GM12878 (cell line): ENCODE results near the gene SLC38A9. TPM values are rescaled to one million over a fixed set of nuclear protein-coding genes. Genes with fewer than 3 reads are reported as not detected.

Experiments
- ATAC-seq: fragments of 200-7000 bp; cut with Tn5 transposase; 3 replicates; pipeline ENCODE4 v1.9.1; 2020; ENCODE audit warnings: mild to moderate bottlenecking, moderate library complexity
- BruUV-seq: library from RNA; stranded (reverse); fragments of 400-500 nt; replicated peaks from 2 replicates; lab custom pipeline; 2021; lab: Mats Ljungman, UMichigan
- CTCF ChIA-PET: fragments of 300-600 bp; sonication (Branson Sonifier 250); formaldehyde crosslinking; extraction: SDS; loops from one replicate; lab custom pipeline; 2021; ENCODE audit warnings: inconsistent platforms; lab: Yijun Ruan, JAX
- POLR2A ChIA-PET: fragments of 350-600 bp; formaldehyde crosslinking; extraction: SDS; loops from one replicate; lab custom pipeline; 2021; ENCODE audit warnings: inconsistent platforms; lab: Charles Lee
- RAD21 ChIA-PET: fragments of 300-600 bp; sonication (Branson Sonifier 250); formaldehyde crosslinking; loops from one replicate; lab custom pipeline; 2023; ENCODE audit warnings: antibody characterized with exemption; ENCODE audit not compliant: unreplicated experiment; lab: Charles Lee
- SMC1A ChIA-PET: fragments of 300-600 bp; sonication (Branson Sonifier 250); formaldehyde crosslinking; loops from one replicate; lab custom pipeline; 2023; ENCODE audit not compliant: unreplicated experiment, uncharacterized antibody; lab: Charles Lee
- DNase-seq: peaks from one replicate; pipeline ENCODE4 v3.0.0-alpha.2; 2011; ENCODE audit warnings: low read depth, low spot score
- FAIRE-seq: peaks from 3 replicates; lab custom pipeline; 2011; peaks lifted over from hg19 to GRCh38; lab: Jason Lieb, UNC
- H2AFZ ChIP-seq: 2 replicates; pipeline ENCODE4 v1.6.0; 2011; ENCODE audit warnings: low read depth, low read length, control low read depth; ENCODE audit not compliant: control insufficient read depth
- H3K27ac ChIP-seq: 2 replicates; pipeline ENCODE4 v1.5.1; 2011; ENCODE audit warnings: control low read depth; ENCODE audit not compliant: control insufficient read depth, insufficient read depth
- H3K27me3 ChIP-seq, 2 experiments: replicated peaks in 1 of 2; 2 replicates each; pipeline versions ENCODE4 v1.6.0 to v1.6.1; 2011; ENCODE audit warnings: low read length in 1 of 2; ENCODE audit not compliant: control insufficient read depth in 2 of 2, insufficient read depth in 2 of 2
- H3K36me3 ChIP-seq, 2 experiments: 2 replicates each; pipeline ENCODE4 v1.5.1; 2011; ENCODE audit warnings: low read length in 1 of 2; ENCODE audit not compliant: control insufficient read depth in 2 of 2, insufficient read depth in 2 of 2
- H3K4me1 ChIP-seq: 2 replicates; pipeline ENCODE4 v1.6.1; 2011; ENCODE audit warnings: mild to moderate bottlenecking, low read length, moderate library complexity, mixed read lengths; ENCODE audit not compliant: control insufficient read depth, insufficient read depth
- H3K4me2 ChIP-seq: 2 replicates; pipeline ENCODE4 v1.6.0; 2011; ENCODE audit warnings: control low read depth; ENCODE audit not compliant: control insufficient read depth, insufficient read depth
- H3K4me3 ChIP-seq: fragments of 200-600 bp; sonication (generic); 2 replicates; pipeline ENCODE4 v1.5.1; 2016
- H3K79me2 ChIP-seq: 2 replicates; pipeline ENCODE4 v1.6.0; 2011; ENCODE audit warnings: low read length; ENCODE audit not compliant: control insufficient read depth, insufficient read depth
- H3K9ac ChIP-seq: 2 replicates; pipeline ENCODE4 v1.8.0; 2011; ENCODE audit warnings: low read length, control low read depth, mixed read lengths; ENCODE audit not compliant: control insufficient read depth, insufficient read depth
- H3K9me3 ChIP-seq: replicated peaks from 3 replicates; pipeline ENCODE4 v1.5.1; 2011; ENCODE audit warnings: mild to moderate bottlenecking, low read length; ENCODE audit not compliant: control insufficient read depth, insufficient read depth
- H4K20me1 ChIP-seq: 2 replicates; pipeline ENCODE4 v1.6.0; 2011; ENCODE audit not compliant: control insufficient read depth, insufficient read depth
- HCFC1 ChIP-seq: fragments of 150-350 bp; IDR thresholded peaks from 2 replicates; pipeline ENCODE4 v1.6.1; 2014; ENCODE audit warnings: low read length
- NR2C2 ChIP-seq: IDR thresholded peaks from 2 replicates; pipeline ENCODE4 v1.6.1; 2011; ENCODE audit warnings: borderline replicate concordance, low read depth; ENCODE audit not compliant: control insufficient read depth, insufficient read length
- SRF ChIP-seq, 2 experiments: IDR thresholded peaks; 2 replicates each; pipeline ENCODE4 v1.6.1; 2011; ENCODE audit warnings: low read depth in 2 of 2, low read length in 2 of 2, mild to moderate bottlenecking in 1 of 2, moderate library complexity in 1 of 2
- in situ Hi-C: fragments of 300-500 bp; cut with MboI; formaldehyde crosslinking; loops from 9 replicates; pipeline ENCODE4 v1.14.3; 2018; ENCODE audit warnings: mixed read lengths
- intact Hi-C: fragments of 100-400 bp; cut with micrococcal nuclease; formaldehyde crosslinking; loops from one replicate; pipeline ENCODE4 v1.14.2; 2022; ENCODE audit not compliant: unreplicated experiment
- polyA plus RNA-seq, 11 experiments: library from polyadenylated mRNA; depleted of rRNA in 4 of 11; unstranded in 6 of 11; stranded (reverse) in 5 of 11; fragments of >200 nt; fragmentation: Nextera tagmentation in 4 of 11; fragmentation: Illumina TruSeq in 1 of 11; extraction: Ambion mirVana in 4 of 11; extraction: Trizol in 1 of 11; gene quantifications; 1 replicate in 1 of 11; 2 replicates in 10 of 11; pipeline versions ENCODE4 v1.2.1 to v1.2.3, GENCODE V29; 2011 to 2016; ENCODE audit warnings: inconsistent platforms in 2 of 11, missing spikeins in 2 of 11, low read depth in 1 of 11
- total RNA-seq, 4 experiments: library from RNA; depleted of rRNA in 3 of 4; stranded (reverse); fragments of >200 nt in 3 of 4; fragmentation: Illumina TruSeq in 1 of 4; extraction: Trizol in 1 of 4; gene quantifications; 2 replicates each; pipeline versions ENCODE4 v1.2.1 to v1.2.3, GENCODE V29; 2013 to 2021
- TF ChIP-seq, protein P1 (sequence below): fragments of 450-650 bp; IDR thresholded peaks from 2 replicates; pipeline ENCODE4 v1.6.1; 2014; ENCODE audit warnings: mild to moderate bottlenecking
- TF ChIP-seq, protein P2 (sequence below): fragments of 450-650 bp; IDR thresholded peaks from 2 replicates; pipeline ENCODE4 v1.6.1; 2017; ENCODE audit warnings: antibody characterized with exemption, mild to moderate bottlenecking, moderate library complexity

SLC38A9 gene
- total and polyA plus RNA-seq, 10 of the 15 experiments (the other 5 are each of a cell fraction or from before 2014, with no cell fraction given), result 8.5 to 35.1 (median 23.0) TPM

DNA sequence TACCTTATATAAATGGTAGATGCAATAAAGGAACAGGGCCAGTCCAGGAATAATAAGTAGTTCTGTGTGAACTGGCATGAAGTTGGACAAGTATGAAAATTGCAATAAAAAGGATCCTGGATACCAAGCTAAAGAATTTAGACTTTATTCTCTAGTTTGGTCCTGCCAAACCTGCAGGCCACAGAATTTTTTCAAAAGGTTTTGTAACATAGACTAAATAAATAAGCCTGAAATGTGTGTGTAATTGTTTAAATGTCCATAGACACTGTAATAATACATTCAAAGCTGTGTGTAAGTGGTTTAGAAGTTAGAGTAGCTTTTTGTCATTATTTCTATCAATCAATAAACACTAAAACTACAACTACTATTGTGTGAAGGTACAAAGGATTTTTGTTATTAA, 101.6 kb downstream of the SLC38A9 start:
- Histone ChIP-seq H3K4me2 (no peak overlapping the region), H3K9me3 (no peaks in the 10 kb centered on the region; the same call in 2 of the 3 replicates), H3K27me3 (no peaks in the 10 kb centered on the region), H2AFZ (no peak overlapping the region), H3K36me3 (no peaks in the 10 kb centered on the region), H3K4me3 (no peak overlapping the region), H3K4me1 (no peaks in the 10 kb centered on the region), H4K20me1 (no peaks in the 10 kb centered on the region), H3K79me2 (no peaks in the 10 kb centered on the region), H3K27ac (no peak overlapping the region), H3K9ac (no peak overlapping the region)
- ChIA-PET SMC1A (no interaction called here), POLR2A (no interaction called here), CTCF (no interaction called here), RAD21 (interaction anchor here (0.6 to 1.5 kb wide), 2 partner anchors 116 to 191 kb away, joined by 3 read pairs; no protein-coding TSS in a partner anchor)
- DNase-seq, result no peak
- no peak for ATAC-seq
- TF ChIP-seq, protein P1, sequence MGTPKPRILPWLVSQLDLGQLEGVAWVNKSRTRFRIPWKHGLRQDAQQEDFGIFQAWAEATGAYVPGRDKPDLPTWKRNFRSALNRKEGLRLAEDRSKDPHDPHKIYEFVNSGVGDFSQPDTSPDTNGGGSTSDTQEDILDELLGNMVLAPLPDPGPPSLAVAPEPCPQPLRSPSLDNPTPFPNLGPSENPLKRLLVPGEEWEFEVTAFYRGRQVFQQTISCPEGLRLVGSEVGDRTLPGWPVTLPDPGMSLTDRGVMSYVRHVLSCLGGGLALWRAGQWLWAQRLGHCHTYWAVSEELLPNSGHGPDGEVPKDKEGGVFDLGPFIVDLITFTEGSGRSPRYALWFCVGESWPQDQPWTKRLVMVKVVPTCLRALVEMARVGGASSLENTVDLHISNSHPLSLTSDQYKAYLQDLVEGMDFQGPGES, result no peak
- TF ChIP-seq NR2C2, result no peak
- no peak for TF ChIP-seq HCFC1
- TF ChIP-seq, protein P2, sequence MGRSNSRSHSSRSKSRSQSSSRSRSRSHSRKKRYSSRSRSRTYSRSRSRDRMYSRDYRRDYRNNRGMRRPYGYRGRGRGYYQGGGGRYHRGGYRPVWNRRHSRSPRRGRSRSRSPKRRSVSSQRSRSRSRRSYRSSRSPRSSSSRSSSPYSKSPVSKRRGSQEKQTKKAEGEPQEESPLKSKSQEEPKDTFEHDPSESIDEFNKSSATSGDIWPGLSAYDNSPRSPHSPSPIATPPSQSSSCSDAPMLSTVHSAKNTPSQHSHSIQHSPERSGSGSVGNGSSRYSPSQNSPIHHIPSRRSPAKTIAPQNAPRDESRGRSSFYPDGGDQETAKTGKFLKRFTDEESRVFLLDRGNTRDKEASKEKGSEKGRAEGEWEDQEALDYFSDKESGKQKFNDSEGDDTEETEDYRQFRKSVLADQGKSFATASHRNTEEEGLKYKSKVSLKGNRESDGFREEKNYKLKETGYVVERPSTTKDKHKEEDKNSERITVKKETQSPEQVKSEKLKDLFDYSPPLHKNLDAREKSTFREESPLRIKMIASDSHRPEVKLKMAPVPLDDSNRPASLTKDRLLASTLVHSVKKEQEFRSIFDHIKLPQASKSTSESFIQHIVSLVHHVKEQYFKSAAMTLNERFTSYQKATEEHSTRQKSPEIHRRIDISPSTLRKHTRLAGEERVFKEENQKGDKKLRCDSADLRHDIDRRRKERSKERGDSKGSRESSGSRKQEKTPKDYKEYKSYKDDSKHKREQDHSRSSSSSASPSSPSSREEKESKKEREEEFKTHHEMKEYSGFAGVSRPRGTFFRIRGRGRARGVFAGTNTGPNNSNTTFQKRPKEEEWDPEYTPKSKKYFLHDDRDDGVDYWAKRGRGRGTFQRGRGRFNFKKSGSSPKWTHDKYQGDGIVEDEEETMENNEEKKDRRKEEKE, result no peak
- no peak for TF ChIP-seq SRF (IDR thresholded peaks at IDR 0.05; ENCODE audit: low read depth in 2 of 2, low read length in 2 of 2)
- intact Hi-C loops, result no loop called here
- in situ Hi-C loops, result no loop called here
- BruUV-seq, result no TSS peak
- FAIRE-seq, result no peak
